HepG2 (cell line): ENCODE results near the gene CUL1.

Experiments
- MAFF ChIP-seq: IDR thresholded peaks from 2 replicates; pipeline ENCODE4 v1.6.1; 2011; ENCODE audit warnings: low read depth, low read length, improper control_type of control experiment
- NCOR1 ChIP-seq: fragments of 200-600 bp; sonication (generic); IDR thresholded peaks from 2 replicates; pipeline ENCODE4 v1.7.0; 2017; ENCODE audit warnings: antibody characterized with exemption, low read length, borderline replicate concordance
- POLR2AphosphoS5 ChIP-seq: IDR thresholded peaks from 2 replicates; pipeline ENCODE4 v1.6.1; 2012; ENCODE audit warnings: low read depth, low read length
- TARDBP ChIP-seq: sonication (generic); formaldehyde crosslinking; IDR thresholded peaks from 2 replicates; pipeline ENCODE4 v1.8.0; 2022; ENCODE audit warnings: mild to moderate bottlenecking, missing genetic modification reagents

DNA sequence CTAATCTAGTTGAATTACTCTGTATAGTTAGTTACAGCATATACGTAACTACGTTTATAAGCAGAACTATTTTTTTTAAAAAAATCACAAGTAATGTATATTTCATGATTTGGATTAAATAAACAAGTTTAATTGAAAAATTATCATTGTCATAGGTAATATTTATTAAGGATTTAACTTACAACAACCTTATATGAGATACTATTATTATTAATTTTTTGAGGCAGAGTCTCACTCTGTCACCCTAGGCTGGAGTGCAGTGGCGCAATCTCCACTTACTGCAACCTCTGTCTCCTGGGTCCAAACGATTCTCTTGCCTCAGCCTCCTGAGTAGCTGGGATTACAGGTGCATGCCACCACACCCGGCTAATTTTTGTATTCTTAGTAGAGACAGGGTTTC lies 4.1 kb upstream of the CUL1 start:
- no peak for TF ChIP-seq POLR2AphosphoS5
- TF ChIP-seq NCOR1, result no peak
- TF ChIP-seq MAFF, result no peak
- no peak for TF ChIP-seq TARDBP (CRISPR knock-in tag)
